ENCODE measurements around the gene OTOP3.

- TF ChIP-seq CTCF (IDR thresholded peaks at IDR 0.05; ENCODE audit: extremely low read depth in 1 of 2, insufficient read depth in 1 of 2, low read depth in 1 of 2, low read length in 2 of 2) (no peak), POLR2A (IDR thresholded peaks at IDR 0.05; ENCODE audit: low read depth, low read length) (no peak), EZH2 (IDR thresholded peaks at IDR 0.05; ENCODE audit: borderline replicate concordance, low read depth, low read length, severe bottlenecking) (no peak), FOS (IDR thresholded peaks at IDR 0.05; ENCODE audit: borderline replicate concordance, insufficient read depth, low read length) (no peak), MAX (IDR thresholded peaks at IDR 0.05; ENCODE audit: insufficient read depth, insufficient read length) (no peak), MYC (IDR thresholded peaks at IDR 0.05; ENCODE audit: low read depth, low read length) (no peak), POLR2AphosphoS5 (IDR thresholded peaks at IDR 0.05; ENCODE audit: insufficient read depth, low read depth, low read length) (no peak), JUN (IDR thresholded peaks at IDR 0.05; ENCODE audit: borderline replicate concordance, insufficient read depth, insufficient read length, low read depth) (no peak), GATA2 (IDR thresholded peaks at IDR 0.05; ENCODE audit: insufficient read depth, insufficient read length, low read depth, low read length) (no peak)
Observed at GRCh38 chr17:74963656-74964055, 28.0 kb downstream of the OTOP3 start.

Data from endothelial cell of umbilical vein (primary cell).